ENCODE measurements around the gene CLIC4.

DNA sequence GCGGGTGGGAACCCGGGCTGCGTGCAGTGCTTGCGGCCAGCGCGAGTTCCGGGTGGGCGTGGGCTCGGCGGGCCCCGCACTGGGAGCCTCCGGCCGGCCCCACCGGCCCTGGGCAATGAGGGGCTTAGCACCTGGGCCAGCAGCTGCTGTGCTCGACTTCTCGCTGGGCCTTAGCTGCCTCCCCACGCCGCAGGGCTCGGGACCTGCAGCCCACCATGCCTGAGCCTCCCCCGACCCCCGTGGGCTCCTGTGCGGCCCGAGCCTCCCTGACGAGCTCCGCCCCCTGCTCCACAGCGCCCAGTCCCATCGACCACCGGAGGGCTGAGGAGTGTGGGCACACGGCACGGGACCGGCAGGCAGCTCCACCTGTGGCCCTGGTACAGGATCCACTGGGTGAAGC lies 23.7 kb upstream of the CLIC4 start:
- TF ChIP-seq POLR2A (IDR thresholded peaks at IDR 0.05) = no peak
- TF ChIP-seq, protein P1, sequence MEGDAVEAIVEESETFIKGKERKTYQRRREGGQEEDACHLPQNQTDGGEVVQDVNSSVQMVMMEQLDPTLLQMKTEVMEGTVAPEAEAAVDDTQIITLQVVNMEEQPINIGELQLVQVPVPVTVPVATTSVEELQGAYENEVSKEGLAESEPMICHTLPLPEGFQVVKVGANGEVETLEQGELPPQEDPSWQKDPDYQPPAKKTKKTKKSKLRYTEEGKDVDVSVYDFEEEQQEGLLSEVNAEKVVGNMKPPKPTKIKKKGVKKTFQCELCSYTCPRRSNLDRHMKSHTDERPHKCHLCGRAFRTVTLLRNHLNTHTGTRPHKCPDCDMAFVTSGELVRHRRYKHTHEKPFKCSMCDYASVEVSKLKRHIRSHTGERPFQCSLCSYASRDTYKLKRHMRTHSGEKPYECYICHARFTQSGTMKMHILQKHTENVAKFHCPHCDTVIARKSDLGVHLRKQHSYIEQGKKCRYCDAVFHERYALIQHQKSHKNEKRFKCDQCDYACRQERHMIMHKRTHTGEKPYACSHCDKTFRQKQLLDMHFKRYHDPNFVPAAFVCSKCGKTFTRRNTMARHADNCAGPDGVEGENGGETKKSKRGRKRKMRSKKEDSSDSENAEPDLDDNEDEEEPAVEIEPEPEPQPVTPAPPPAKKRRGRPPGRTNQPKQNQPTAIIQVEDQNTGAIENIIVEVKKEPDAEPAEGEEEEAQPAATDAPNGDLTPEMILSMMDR (IDR thresholded peaks at IDR 0.05) = no peak
